Measurements from ENCODE around the gene AP3B1. TPM values are rescaled to one million over a fixed set of nuclear protein-coding genes. Genes with fewer than 3 reads are reported as not detected.

Gene AP3B1
- total and polyA plus RNA-seq, 2 experiments from 2014 or later = 32.1 to 46.3 TPM

DNA sequence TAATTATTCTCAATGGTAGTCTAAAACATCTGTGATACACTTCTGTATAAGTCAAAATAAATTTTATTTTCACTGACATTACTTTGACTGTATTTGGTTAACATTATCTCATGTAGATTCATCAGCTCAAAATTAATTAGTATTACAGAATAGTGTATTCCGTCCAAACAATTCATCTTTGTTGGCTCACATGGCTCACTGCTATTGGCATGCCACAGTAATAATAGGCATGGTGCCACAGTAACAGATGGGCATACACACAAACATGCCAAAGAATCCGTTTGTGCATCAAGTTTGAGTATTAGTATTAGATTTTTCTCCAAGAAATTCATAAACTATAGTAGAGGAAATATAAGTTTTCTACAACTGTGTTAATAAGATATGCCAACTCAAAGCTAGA, 14.2 kb downstream of the AP3B1 start (continued):
- TF ChIP-seq, protein P1, sequence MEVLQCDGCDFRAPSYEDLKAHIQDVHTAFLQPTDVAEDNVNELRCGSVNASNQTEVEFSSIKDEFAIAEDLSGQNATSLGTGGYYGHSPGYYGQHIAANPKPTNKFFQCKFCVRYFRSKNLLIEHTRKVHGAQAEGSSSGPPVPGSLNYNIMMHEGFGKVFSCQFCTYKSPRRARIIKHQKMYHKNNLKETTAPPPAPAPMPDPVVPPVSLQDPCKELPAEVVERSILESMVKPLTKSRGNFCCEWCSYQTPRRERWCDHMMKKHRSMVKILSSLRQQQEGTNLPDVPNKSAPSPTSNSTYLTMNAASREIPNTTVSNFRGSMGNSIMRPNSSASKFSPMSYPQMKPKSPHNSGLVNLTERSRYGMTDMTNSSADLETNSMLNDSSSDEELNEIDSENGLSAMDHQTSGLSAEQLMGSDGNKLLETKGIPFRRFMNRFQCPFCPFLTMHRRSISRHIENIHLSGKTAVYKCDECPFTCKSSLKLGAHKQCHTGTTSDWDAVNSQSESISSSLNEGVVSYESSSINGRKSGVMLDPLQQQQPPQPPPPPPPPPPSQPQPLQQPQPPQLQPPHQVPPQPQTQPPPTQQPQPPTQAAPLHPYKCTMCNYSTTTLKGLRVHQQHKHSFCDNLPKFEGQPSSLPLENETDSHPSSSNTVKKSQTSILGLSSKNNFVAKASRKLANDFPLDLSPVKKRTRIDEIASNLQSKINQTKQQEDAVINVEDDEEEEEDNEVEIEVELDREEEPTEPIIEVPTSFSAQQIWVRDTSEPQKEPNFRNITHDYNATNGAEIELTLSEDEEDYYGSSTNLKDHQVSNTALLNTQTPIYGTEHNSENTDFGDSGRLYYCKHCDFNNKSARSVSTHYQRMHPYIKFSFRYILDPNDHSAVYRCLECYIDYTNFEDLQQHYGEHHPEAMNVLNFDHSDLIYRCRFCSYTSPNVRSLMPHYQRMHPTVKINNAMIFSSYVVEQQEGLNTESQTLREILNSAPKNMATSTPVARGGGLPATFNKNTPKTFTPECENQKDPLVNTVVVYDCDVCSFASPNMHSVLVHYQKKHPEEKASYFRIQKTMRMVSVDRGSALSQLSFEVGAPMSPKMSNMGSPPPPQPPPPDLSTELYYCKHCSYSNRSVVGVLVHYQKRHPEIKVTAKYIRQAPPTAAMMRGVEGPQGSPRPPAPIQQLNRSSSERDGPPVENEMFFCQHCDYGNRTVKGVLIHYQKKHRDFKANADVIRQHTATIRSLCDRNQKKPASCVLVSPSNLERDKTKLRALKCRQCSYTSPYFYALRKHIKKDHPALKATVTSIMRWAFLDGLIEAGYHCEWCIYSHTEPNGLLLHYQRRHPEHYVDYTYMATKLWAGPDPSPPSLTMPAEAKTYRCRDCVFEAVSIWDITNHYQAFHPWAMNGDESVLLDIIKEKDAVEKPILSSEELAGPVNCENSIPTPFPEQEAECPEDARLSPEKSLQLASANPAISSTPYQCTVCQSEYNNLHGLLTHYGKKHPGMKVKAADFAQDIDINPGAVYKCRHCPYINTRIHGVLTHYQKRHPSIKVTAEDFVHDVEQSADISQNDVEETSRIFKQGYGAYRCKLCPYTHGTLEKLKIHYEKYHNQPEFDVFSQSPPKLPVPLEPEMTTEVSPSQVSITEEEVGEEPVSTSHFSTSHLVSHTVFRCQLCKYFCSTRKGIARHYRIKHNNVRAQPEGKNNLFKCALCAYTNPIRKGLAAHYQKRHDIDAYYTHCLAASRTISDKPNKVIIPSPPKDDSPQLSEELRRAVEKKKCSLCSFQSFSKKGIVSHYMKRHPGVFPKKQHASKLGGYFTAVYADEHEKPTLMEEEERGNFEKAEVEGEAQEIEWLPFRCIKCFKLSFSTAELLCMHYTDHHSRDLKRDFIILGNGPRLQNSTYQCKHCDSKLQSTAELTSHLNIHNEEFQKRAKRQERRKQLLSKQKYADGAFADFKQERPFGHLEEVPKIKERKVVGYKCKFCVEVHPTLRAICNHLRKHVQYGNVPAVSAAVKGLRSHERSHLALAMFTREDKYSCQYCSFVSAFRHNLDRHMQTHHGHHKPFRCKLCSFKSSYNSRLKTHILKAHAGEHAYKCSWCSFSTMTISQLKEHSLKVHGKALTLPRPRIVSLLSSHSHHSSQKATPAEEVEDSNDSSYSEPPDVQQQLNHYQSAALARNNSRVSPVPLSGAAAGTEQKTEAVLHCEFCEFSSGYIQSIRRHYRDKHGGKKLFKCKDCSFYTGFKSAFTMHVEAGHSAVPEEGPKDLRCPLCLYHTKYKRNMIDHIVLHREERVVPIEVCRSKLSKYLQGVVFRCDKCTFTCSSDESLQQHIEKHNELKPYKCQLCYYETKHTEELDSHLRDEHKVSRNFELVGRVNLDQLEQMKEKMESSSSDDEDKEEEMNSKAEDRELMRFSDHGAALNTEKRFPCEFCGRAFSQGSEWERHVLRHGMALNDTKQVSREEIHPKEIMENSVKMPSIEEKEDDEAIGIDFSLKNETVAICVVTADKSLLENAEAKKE (CRISPR knock-in tag; IDR thresholded peaks at IDR 0.05) = no peak
- TF ChIP-seq, protein P2, sequence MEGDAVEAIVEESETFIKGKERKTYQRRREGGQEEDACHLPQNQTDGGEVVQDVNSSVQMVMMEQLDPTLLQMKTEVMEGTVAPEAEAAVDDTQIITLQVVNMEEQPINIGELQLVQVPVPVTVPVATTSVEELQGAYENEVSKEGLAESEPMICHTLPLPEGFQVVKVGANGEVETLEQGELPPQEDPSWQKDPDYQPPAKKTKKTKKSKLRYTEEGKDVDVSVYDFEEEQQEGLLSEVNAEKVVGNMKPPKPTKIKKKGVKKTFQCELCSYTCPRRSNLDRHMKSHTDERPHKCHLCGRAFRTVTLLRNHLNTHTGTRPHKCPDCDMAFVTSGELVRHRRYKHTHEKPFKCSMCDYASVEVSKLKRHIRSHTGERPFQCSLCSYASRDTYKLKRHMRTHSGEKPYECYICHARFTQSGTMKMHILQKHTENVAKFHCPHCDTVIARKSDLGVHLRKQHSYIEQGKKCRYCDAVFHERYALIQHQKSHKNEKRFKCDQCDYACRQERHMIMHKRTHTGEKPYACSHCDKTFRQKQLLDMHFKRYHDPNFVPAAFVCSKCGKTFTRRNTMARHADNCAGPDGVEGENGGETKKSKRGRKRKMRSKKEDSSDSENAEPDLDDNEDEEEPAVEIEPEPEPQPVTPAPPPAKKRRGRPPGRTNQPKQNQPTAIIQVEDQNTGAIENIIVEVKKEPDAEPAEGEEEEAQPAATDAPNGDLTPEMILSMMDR (conservative IDR thresholded peaks at IDR 0.05; ENCODE audit: low read depth in 2 of 2) = no peak
- TF ChIP-seq CREB1 (CRISPR knock-in tag; IDR thresholded peaks at IDR 0.05; ENCODE audit: low read depth) = no peak

DNA sequence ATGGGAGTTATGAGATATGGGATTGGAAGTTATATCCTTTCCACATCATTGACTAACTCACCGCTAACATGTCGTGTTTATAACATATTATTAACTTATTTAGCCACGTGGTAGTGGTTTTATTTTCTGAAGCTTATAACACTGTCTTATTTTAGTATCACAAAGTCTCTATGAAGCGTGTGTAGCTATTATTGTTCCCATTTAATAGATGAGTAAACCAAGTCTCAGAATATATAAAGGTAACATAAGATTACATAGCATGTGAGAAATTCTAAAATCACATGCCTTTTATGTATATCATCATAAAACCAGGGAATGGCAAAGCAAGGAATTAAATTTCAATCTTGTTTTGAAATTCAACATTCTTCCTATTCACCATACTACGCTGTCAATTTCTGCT, 15.3 kb downstream of the AP3B1 start:
- H3K36me3 Mint-ChIP-seq (ENCODE audit: low read depth) = no peaks in the 10 kb centered on the region
- no peaks in the 10 kb centered on the region for H3K9me3 Mint-ChIP-seq
- Histone ChIP-seq H3K27ac (ENCODE audit: low read depth) (no peak overlapping the region), H3F3A (replicated peaks; ENCODE audit: low read depth) (no peaks in the 10 kb centered on the region), H3K9me2 (ENCODE audit: insufficient read depth) (no peaks in the 10 kb centered on the region), H3K27me3 (ENCODE audit: insufficient read depth) (no peaks in the 10 kb centered on the region), H3K4me3 (no peak overlapping the region), H3K4me2 (no peak overlapping the region), H4K20me1 (replicated peaks; ENCODE audit: insufficient read depth) (peaks cover 10% of the 10 kb centered on the region; the same call in 1 of the 2 replicates), H3K79me2 (replicated peaks; ENCODE audit: insufficient read depth) (peaks cover 75% of the 10 kb centered on the region), H3K36me3 (ENCODE audit: insufficient read depth) (no peaks in the 10 kb centered on the region), H2AFZ (no peak overlapping the region), H3K4me1 (ENCODE audit: insufficient read depth) (no peaks in the 10 kb centered on the region)
- H3K27me3 Mint-ChIP-seq (ENCODE audit: insufficient read depth, low read depth, poor library complexity) = peaks cover 2% of the 10 kb centered on the region
- ATAC-seq (no peak), DNase-seq (ENCODE audit: low spot score) (no peak)
- H3K27ac Mint-ChIP-seq = no peak overlapping the region
- no peak overlapping the region for H3K4me3 Mint-ChIP-seq
- peaks cover 10% of the 10 kb centered on the region for H3K4me1 Mint-ChIP-seq
- TF ChIP-seq NANOG (IDR thresholded peaks at IDR 0.05; ENCODE audit: borderline replicate concordance) (no peak), POLR2AphosphoS5 (IDR thresholded peaks at IDR 0.05; ENCODE audit: low read depth) (no peak), CREB1 (CRISPR knock-in tag; IDR thresholded peaks at IDR 0.05; ENCODE audit: low read depth) (no peak), STAT1 (IDR thresholded peaks at IDR 0.05; ENCODE audit: unreplicated experiment) (no peak), EZH2 (IDR thresholded peaks at IDR 0.05; ENCODE audit: low read depth, unreplicated experiment) (no peak)
- TF ChIP-seq, protein P1 (CRISPR knock-in tag; IDR thresholded peaks at IDR 0.05) = no peak

Measured in GM23338 (cell line).